ENCODE data around the gene SLN.
"Not testable (repeated sequence)": the region's sequence is repeated elsewhere in the genome, so short reads cannot be mapped to it uniquely, and the experiment has no call there.

SLN gene

GRCh38 chr11:107711861-107712755, at the start of gene SLN:
Gene SLN (minus strand): TSS chr11:107712056.
- in situ Hi-C loops (cut with HindIII; ENCODE audit: low sequenced_read_pairs): no loop called here

DNA sequence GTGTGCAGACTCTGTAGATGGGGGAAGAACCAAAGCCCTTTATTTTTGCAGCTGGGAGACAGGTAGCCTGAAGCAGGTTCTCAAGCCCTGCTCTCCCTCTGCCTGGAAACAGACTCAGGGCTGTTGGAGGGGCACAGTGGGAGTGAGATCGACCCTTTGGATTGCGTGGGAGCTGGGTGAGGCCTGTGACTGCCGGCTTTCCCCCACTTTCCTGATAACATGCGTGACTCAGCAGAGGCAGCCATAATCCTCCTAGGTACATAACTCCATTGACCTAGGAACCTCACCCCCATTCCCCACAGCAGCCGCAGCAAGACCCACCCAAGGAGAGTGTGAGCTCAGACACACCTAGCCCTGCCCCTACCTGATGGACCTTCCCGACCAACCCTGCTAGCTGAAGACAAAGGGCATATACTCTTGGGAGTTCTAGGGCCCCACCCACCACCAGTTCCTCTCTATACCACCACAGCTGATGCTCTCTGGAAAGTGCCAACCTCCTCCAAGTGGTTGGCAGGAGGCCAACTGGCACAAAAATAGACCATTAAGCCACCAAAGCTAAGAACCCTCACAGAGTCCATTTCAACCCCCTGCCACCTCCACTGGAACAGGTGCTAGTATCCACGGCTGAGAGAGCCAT, 47.0 kb upstream of the SLN start:
- in situ Hi-C loops (cut with HindIII; ENCODE audit: low sequenced_read_pairs): not testable (repeated sequence)

- in situ Hi-C loops (cut with HindIII; ENCODE audit: low sequenced_read_pairs): no loop called here
Observed at GRCh38 chr11:107757661-107758060, 45.8 kb upstream of the SLN start.

- in situ Hi-C loops (cut with HindIII; ENCODE audit: low sequenced_read_pairs): no loop called here
Observed at GRCh38 chr11:107756553-107756952, 44.7 kb upstream of the SLN start.

GRCh38 chr11:107752949-107753822, 41.3 kb upstream of the SLN start:
- in situ Hi-C loops (cut with HindIII; ENCODE audit: low sequenced_read_pairs): no loop called here

DNA sequence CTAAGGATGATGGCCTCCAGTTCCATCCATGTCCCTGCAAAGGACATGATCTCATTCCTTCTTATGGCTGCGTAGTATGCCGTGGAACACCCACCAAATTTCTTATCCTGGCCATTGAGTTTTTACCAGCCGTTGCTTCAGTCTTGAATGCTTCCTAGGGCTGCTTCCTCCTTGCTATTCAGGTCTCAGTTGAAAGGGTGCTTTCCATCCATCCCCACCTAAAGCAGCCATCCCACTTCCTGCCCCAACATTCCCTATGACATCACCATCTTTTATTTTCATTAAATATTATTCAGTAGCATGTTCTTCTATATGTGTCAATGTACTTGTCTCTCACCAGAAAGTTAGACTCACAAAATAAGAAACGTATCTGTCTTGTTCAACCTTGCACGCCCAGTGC, 40.7 kb upstream of the SLN start:
- in situ Hi-C loops (cut with HindIII; ENCODE audit: low sequenced_read_pairs): no loop called here

- in situ Hi-C loops (cut with HindIII; ENCODE audit: low sequenced_read_pairs): no loop called here
Observed at GRCh38 chr11:107751082-107751481, 39.2 kb upstream of the SLN start.

DNA sequence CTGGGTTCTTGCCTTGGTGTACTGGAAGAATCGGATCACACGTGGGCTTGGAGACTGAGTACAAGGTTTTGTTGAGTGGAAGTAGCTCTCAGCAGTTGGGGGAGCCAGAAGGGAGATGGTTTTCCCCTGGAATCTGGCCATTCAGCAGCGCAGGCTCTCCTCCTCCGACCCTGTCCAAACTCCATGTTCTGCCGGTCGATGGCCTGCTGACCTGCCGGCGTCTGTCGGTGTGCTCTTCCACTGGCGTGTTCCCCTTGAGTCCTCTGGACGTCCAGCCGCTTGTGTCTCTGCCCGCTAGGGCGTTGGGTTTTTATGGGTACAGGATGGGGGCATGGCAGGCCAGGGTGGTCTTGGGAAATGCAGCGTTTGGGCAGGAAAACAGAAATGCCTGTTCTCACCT, 38.5 kb upstream of the SLN start:
- in situ Hi-C loops (cut with HindIII; ENCODE audit: low sequenced_read_pairs): no loop called here

GRCh38 chr11:107747622-107748021, 35.8 kb upstream of the SLN start:
- in situ Hi-C loops (cut with HindIII; ENCODE audit: low sequenced_read_pairs): no loop called here

DNA sequence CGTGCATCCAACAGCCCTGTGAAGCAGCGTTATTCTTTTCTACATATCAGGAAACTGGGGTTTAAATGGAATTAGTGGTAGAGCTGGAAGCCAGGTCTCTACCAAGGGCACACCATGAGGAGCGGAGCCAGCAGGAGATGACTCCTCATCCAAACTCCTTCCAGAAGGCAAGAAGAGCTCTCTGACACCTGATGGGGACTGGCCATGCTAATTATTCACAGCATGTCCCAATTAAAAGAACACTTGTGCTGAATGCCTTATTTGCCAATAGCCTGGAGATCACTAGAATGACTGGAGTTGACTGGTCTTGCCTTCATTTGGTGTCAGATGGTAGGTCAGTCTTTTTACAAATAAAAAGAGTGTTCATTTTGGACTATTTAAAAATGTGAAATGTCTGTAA, 32.9 kb upstream of the SLN start:
- in situ Hi-C loops (cut with HindIII; ENCODE audit: low sequenced_read_pairs): no loop called here

DNA sequence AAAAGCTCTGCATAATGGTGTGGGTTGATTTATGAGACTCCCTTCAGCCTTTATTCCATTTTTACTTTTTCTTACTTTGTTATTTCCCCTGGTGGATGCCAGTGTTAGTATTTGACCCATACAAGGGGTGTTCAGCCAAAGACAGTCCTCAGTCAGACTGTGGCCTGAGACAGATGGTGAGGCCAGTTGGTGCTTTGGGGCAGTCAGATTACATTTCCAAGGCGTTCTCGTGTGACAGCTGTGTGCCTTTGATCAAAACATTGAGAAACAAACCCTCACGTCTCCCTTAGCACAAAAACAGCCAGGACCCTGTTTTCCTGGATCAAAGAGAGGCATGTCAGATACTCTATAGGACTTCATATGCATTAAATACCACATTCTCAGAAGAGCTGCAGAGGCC, 31.3 kb upstream of the SLN start:
- in situ Hi-C loops (cut with HindIII; ENCODE audit: low sequenced_read_pairs): no loop called here

GRCh38 chr11:107741044-107741823, 29.4 kb upstream of the SLN start:
- in situ Hi-C loops (cut with HindIII; ENCODE audit: low sequenced_read_pairs): no loop called here

DNA sequence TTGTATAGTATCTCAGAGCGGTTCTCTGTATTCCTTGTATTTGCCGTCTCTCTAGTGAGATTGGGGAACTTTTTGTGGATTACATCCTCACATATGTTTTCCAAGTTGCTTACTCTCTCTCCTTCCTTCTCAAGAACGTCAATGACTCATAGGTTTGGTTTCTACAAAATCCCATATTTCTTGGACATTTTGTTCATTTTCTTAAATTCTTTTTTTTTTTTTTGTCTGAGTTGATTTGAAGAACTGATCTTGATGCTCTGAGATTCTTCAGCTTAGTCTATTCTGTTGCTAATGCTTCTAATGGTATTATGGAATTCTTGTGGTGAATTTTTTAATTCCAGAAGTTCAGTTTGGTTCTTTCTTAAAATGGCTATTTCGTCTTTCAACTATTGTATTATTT, 28.4 kb upstream of the SLN start:
- in situ Hi-C loops (cut with HindIII; ENCODE audit: low sequenced_read_pairs): no loop called here

DNA sequence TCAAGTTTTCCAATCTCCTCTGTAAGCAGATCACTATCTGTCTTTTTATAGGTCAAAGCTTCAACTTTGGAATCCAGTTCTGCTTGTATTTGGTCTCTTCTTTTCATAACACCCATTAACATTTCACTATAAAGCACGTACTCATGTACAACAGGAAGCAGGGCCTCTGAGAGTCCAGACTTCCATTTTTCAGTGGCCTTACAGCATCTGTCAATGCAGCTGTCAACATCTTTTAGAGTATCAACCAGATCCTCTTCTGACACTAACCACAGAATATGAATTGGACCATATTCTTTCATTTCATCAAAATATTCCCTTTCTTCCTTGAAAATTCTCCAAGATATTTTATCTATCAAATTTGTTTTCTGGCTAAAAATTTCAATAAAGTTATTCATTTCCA, 24.7 kb upstream of the SLN start:
- in situ Hi-C loops (cut with HindIII; ENCODE audit: low sequenced_read_pairs): no loop called here

GRCh38 chr11:107733518-107733917, 21.7 kb upstream of the SLN start:
- in situ Hi-C loops (cut with HindIII; ENCODE audit: low sequenced_read_pairs): no loop called here

DNA sequence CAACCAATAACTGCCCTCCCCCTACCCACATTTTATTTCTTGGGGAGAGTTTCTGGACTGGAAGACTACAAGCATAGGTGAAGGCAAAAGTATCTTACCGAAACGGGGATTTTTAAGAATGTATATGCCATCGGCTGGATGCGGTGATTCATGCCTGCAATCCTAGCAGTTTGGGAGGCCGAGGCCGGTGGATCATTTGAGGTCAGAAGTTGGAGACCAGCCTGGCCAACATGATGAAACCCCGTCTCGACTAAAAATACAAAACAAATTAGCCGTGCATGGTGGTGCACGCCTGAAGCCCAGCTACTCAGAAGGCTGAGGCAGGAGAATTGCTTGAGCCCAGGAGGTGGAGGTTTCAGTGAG, 20.8 kb upstream of the SLN start:
- in situ Hi-C loops (cut with HindIII; ENCODE audit: low sequenced_read_pairs): no loop called here

- in situ Hi-C loops (cut with HindIII; ENCODE audit: low sequenced_read_pairs): no loop called here
Observed at GRCh38 chr11:107731941-107732688, 20.3 kb upstream of the SLN start.

GRCh38 chr11:107722662-107723061, 10.8 kb upstream of the SLN start:
- in situ Hi-C loops (cut with HindIII; ENCODE audit: low sequenced_read_pairs): no loop called here

DNA sequence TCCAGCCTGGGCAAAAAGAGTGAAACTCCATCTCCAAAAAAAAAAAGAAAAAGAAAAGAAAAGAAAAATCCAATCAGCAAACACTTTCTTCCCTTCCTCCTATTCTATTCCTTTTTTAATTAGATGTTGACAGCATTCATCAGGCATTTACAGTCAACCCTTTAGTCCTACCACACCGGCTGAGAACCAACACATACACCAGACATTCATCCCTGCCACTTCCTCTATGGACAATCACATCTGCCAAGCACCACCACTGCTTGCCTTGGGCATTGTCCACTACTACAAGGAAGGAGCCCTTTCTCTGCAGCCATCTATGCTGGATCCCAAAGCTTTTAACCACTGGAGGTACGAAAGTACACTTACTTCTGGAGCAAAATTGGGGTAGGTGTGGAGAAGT, 9.4 kb upstream of the SLN start:
- in situ Hi-C loops (cut with HindIII; ENCODE audit: low sequenced_read_pairs): no loop called here

DNA sequence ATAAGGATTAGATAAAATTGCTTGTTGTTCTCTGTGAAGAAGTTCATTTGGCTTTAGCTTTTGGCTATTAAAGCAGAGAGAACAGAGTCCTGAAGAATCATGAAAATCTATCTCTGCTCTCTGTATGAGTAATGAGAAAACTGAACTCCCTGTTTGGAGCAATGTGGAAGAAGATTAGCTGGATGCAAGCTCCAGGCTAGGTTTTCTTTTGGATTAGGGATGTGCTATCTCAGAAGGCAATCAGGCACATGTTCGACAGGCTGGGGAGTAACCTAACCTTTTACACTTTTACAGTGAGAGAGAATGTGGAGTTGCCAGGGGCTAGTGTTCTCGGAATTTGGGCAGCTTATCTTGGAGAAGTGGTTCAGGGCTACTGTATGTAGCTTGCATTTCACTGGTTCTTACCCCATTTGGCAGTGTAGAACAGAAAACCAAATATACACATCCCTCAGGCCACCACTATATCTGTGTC, 8.5 kb upstream of the SLN start:
- in situ Hi-C loops (cut with HindIII; ENCODE audit: low sequenced_read_pairs): no loop called here

All from endothelial cell of hepatic sinusoid (primary cell).